Measurements from ENCODE around the gene ZNF420.

GRCh38 chr19:37087110-37087509 lies 8.9 kb downstream of the ZNF420 start:
- TF ChIP-seq CTCF (IDR thresholded peaks at IDR 0.05; ENCODE audit: low read depth, low read length, poor library complexity, severe bottlenecking) (no peak), EZH2phosphoT487 (IDR thresholded peaks at IDR 0.05; ENCODE audit: borderline replicate concordance, low read length) (no peak)

Measured in DOHH2 (cell line).